HS-5 (cell line): ENCODE data around the gene MIXL1.
"Not testable (repeated sequence)": the region's sequence is repeated elsewhere in the genome, so short reads cannot be mapped to it uniquely, and the experiment has no call there.

Experiments used
- DNase-seq: peaks from one replicate; pipeline ENCODE4 v3.0.0-alpha.2; 2012; ENCODE audit warnings: low read depth

Gene MIXL1

DNA sequence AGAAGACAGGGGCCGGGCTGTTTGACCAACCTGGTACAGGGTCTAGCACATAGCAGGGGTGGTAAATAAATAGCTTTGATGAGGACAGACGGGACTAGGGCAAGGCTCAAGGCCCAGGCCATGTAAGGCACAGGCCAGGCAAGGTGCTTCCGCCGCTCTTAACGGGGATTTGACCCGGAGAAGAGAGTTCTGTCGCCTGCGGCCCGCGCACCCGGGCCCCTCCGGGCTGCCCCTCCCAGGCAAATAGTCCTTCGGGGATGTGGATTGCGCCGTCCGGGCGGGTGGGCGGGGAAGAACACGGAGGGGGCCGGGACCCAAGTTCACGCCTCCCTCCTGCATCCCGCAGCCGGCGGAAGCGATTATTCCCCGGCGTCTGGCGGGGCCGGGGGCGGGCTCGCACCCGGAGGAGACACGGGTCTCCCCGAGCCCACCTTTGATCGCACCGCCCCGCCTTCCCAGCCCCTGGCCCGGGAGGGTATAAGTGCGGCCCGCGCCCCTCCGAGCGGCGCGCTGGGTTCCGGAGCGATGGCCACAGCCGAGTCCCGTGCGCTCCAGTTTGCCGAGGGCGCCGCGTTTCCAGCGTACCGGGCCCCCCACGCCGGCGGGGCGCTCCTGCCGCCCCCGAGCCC is at the start of gene MIXL1:
TSS of gene MIXL1 (plus strand) at position 508 of the 629 bp plus-strand sequence. CDS start at position 526, 18 bp downstream.
- no peak for DNase-seq

DNA sequence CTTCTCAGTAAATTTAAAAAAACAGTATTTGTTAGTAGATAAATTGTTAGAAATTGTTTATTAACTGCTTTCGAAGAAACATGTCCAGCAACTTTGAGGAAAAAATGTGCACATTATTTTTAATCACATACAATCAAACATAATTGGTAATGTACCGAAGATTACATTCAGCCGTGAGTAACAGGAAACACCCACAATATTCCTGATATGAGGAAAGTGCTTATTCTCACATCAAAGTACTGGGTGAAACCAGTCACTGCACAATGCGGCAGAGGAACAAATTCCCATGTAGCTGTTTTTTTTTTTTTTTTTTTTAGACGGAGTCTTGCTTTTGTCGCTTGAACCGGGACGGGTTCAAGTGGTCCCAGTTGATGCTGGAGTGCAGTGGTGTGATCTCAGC is 46.6 kb upstream of the MIXL1 start:
- no peak for DNase-seq

DNA sequence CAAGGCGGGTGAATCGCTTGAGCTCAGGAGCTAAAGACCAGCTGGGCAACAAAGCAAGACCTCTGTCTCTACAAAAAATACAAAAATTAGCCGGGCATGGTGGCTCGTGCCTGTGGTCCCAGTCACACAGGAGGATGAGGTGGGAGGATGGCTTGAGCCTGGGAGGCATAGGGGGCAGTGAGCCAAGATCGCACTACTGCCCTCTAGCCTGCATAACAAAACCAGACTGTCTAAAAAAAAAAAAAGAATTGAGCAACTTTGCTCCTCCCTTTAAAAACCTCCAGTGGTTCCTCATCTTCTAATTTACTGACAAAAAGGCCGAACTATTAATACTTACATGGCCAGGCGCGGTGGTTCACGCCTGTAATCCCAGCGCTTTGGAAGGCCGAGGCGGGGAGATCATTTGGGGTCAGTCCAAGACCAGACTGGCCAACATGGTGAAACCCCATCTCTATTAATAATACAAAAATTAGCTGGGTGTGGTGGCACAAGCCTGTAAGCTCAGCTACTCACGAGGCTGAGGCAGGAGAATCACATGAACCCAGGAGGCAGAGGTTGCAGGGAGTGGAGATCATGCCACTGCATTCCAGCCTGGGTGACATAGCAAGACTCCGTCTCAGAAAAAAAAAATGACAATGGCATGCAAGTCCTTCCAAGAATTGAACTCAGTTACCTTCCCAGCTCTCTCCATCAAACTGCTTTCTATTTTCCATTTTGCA is 41.3 kb upstream of the MIXL1 start:
- no peak for DNase-seq

DNA sequence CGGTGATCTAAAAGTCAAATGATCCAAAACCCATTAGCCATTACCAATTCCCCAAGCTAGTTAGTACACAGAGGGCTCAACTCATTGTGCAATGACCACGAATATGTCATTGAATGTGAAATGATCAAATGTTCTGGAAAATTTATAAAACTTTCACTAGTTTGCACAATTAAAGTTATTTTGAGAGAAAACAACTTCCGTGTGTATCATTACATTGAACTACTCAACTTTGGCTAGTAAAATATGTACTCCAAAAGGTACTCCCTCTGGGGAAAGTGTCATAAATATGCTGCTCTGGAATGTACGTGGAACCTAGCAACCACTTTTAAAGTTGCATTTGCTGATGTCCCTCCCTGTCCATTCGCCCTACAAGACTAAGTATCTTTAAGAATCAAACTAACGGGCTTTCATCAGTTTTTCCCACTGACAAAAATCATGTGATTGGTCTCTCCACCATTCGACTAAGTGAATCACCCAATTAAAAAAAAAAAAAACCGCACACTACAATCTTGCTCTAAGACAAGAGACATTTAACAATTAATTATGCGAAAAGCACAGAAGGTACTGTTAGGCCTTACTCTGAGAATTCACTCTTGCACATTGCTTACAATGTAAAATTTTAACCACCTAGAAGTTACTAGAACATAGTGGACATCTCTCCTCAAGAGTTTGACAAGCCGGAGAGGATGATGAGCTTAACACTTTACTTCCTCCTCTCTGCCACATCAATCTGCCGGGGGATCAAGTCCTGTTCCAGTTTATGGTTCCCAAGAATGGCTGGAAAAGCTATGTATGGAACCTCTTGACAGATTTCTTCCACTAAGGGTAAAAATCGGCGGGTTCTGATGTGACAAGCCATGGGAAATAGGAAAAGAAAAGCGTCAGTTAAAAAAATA is 38.1 kb upstream of the MIXL1 start:
- DNase-seq, result peak; percentile 23

DNA sequence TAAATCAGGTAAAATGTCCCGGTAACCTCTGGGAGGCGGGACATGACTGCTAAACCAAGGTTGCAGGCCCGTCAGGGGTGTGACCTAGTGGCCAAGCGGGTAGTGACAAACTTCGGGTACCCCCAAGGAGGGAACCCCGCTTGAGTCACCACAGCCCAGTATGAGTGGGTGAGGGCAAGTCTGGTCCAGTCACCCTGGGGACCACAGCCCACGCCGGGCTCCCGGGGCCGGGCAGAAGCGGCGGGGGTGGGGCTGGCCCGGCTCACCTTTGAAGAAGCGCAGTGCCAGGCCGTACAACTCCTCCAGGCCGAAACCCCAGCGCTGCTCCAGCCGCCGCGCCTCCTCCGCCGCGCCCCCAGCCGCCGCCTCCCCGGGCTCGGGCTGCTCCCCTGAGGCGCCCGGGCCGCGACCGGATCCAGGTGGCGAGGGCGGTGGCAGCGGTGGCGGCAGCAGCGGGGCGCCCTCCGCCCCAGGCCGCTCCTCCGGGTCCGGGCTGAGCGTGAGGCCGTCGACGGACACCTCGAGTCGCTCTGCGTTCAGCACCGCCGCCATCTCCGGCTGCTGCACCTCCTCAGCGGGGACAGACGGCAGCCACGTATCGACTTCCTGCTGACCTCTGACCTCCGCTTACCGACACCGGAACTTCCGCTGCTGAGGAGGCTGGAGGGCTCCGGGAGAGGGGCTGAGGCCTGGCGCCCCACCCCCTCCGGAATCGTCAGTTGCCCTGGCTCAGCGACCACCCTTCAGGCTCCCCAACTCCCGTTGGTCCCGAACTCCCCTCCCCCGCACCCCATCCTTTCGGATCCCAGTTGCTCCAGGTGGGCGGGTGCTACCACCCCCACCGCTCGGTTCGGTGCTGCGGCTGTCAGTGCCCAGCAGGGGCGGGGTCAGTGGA is 37.1 kb upstream of the MIXL1 start, which contains the start of gene ACBD3:
TSS of gene ACBD3 (minus strand) at position 618 of the 895 bp plus-strand sequence. CDS start at position 552, 66 bp downstream.
- DNase-seq, result peak; percentile 53

DNA sequence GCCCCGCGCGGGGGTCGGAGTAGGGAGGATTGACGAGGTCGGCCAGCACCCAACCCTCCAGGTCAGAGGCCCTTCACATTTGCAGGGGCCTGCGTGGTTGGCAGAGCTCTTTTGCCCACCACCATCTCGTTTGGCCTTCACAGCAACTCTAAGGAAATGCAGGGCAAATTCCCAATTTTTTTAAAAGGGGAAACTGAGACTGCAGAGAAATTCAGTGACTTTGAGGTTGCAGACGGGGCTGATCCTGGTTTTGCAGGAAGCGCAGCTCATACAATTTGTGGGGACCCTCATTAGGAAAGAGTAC is 36.5 kb upstream of the MIXL1 start:
- no peak for DNase-seq

DNA sequence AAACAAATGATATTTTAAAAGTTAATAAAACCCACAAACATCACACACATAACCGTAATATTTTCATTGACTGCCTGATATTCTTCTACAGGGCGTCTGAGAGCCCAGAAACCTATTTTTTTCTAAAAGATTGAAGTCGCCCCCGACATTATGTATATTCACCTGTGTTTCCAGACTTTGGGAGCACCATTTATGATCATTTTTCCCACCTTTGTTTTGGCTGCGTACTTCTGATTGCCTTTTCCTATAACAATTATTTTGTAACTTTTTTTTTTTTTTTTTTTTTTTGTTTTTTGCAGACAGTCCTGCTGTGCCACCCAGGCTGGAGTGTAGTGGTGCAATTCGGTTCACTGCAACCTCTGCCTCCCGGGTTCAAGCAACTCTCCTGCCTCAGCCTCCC is 36.1 kb upstream of the MIXL1 start:
- no peak for DNase-seq

DNA sequence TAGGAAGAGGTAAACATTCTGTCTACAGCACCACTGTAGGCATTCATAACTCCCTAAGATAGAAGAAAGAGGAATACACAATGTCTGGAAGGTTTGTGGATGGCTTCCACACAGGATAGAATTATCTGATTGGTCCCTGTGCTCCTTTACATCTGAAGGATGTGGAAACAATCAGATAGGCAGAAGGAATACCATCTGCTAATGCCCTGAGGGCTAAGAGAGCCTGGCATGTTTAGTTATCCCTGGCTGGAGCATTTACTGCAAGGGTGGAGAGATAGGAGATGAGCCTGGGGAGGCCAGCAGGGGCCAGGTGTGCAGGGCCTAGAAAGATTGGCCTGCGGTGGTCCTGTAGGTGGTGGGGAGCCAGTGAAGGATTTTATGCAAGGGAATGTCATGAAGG is 28.3 kb upstream of the MIXL1 start:
- DNase-seq, result no peak

DNA sequence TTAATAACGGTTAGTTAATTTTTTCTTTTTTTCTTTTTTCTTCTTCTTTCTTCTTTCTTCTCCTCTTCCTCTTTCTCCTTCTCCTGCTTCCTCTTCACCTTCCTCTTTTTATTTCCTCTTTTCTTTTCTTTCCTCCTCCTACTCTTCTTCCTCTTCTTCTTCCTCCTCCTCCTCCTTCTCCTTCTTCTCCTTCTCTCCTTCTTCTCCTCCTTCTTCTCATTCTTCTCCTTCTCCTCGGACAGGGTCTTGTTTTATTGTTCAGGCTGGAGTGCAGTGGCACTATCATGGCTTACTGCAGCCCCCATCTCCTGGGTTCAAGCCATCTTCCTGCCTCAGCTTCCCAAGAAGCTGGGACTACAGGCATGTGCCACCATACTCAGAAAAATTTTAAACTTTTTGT is 23.5 kb upstream of the MIXL1 start:
- no peak for DNase-seq

DNA sequence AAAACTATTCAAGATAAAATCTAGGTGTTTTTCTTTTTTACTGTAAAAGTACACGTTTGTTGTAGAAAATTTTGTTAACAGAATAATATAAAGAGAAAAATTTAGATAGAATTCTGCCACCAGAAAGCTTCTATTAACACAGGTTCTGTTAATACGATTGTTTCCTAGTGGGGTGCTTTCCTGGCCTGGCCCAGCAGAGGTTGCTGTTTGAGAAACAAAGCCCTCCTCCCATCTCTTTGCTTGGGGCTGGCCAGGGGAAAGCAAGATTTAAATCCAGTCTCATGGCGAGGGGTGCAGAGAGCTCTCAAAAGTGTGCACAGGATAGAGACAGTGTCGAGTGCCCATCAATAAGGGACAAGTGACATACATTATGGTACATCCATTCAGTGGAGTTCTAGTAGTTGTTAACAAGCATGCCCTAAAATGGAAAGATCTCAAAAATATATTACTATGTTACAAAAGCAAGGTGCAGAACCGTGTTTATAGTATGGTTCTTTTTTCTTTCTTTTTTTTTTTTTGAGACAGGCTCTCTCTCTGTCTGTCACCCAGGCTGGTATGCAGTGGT is 22.4 kb upstream of the MIXL1 start:
- DNase-seq, result no peak

DNA sequence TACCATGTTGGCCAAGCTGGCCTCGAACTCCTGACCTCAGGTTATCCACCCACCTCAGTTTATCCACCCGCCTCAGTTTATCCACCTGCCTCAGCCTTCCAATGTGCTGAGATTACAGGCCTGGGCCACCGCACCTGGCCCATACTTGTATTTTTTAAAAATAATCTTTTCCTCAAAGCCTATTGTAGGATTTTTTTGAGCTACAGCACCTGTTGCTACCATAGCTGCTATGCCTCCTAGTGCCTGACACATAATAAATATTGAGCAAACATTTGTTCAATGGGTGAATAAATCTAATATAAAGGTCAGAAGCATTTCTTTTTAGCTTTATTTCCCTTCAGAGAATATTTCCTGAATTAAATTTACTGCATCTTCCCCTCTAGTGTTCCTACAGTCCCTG is 21.2 kb upstream of the MIXL1 start:
- no peak for DNase-seq

DNA sequence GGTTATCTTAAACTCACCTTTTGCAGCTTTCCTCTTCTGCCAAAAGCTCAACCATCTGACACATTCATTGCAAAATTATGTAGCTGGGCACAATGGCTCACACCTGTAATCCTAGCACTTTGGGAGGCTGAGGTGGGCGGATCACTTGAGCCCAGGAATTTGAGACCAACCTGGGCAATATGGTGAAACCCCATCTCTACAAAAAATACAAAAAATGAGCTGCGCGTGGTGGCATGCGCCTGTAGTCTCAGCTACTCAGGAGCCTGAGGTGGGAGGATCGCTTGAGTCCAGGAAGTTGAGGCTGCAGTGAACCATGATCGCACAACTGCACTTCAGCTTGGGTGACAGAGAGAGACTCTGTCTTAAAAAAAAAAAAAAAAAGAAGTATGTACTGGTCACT is 20.8 kb upstream of the MIXL1 start:
- DNase-seq, result not testable (repeated sequence)

DNA sequence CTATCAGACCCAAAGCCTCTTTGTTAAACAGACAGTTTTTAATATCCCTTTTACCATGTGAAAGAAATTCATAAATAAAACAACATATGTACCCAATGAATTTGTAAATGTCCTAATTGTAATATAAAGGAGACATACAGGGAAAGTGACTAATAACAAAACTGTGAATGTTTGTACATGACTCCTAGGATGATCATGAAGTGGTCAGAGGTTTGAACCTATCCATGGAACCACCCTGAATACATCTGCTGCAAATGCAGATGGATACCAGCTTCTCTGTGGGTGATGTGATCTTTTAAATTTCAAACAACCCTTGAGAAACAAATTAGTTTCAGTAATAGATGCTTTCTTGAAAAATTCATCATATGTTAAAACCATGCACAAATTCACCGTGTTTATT is 20.2 kb upstream of the MIXL1 start:
- no peak for DNase-seq

DNA sequence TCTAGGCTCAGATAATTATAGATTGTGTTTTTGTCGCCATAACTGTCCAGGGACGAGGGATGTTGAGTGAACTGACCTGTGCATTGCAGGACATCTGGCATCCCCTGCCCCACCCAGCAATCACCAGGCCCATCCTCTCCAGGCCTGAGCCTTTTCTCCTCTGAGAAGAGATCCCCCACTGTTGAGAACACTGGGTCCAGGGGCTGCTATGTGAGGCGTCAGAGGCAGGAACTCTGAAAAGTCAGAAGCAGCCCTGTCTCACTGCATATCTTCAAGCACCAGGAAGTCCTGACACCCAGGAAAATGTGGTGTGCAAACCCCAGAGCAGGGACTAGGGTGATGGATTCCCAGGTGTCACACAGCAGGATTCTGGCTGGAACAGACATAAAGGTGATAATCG is 19.8 kb upstream of the MIXL1 start:
- DNase-seq, result no peak

DNA sequence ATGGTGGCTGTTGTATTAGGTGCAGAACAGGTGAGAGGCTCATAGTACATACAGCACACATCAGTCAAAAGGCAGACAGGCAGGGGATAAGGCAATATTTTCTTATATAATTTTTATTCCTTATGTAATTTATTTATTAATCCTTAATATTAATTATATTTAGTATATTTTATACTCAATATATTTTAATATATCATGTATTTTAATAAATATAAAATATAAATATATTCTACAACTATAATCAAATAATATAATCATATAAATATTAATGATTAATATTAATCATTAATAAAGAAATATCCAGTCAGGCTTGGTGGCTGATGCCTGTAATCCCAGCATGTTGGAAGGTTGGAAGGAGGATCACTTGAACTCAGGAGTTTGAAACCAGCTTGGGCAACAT is 19.3 kb upstream of the MIXL1 start:
- no peak for DNase-seq

DNA sequence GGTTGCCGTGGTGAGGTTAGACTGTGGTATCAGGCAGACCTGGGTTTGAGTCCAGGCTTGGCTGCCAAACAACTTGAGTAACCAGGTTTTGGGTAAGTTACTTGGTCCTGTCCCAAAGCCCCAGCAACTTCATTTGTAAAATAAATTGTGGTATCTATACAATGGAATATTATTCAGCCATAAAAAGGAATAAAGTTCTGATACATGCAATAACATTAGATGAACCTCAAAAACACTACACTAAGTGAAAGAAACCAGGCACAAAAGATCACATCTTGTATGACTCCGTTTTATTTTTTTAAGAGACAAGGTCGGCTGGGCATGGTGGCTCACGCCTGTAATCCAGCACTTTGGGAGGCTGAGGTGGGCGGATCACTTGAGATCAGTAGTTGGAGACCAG is 16.4 kb upstream of the MIXL1 start:
- no peak for DNase-seq

DNA sequence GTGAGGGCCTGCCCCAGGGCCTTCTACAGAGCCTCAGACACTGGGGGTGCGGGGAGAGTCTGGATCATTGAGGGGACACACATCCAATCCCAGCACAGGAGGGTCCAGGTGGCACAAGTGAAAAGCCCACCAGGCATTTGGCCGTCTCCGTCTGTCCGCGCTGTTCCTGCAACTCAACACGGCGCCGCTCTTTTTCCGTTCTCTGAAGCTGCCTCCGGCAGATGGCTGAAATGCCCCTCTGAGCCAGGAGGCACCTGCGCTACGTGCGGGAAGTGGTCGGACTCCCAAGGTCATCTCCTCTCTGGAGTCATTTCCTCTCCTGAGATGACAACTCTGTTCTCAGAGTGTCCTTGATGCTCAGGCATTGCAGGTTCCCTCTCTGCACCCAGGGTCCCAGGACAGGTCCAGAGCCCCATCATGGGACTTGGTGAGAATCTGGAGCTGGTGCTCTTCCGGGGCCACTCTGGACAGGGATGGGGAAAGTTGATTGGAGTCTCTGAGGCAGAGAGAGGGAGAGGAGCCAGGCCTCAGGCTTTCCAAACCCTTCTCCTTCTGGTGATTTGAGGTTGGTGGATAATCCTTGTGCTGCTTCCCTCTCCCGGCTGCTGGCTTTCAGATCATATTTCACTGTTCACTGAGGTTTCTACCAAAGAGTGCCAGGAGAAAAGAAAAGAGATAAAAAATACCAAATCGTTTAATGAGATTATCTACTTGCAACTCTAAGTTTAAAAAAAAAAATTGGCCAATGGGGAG is 14.0 kb upstream of the MIXL1 start:
- DNase-seq, result no peak

DNA sequence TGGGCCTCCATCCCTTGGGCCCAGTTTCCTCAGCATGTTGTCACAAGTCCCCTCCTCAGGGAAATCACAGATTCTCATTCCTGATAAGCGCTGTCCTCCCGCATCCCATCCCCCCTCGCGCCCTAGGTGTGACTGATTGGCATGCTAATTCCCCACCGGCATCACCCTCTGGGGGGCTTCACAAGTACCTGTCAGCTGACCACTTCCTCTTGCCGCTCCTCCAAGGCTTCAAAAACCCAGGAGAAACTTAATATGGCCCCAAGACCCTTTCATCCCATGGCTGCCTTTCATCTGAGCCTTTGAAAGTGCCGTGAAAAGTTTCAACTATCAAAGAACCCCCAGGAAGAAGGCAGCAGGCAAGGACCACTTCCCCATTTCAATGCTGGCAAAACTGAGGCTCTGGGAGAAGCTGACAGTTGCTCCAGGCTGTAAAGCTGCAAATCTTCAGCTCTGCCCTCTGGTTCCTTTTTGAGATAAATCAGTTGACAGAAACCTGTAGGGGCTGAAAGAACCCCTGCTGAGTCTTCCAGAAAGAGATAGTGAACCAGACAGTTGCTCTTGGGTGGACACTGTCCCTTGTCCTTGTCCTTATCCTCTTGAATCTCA is 12.8 kb upstream of the MIXL1 start:
- DNase-seq, result no peak

DNA sequence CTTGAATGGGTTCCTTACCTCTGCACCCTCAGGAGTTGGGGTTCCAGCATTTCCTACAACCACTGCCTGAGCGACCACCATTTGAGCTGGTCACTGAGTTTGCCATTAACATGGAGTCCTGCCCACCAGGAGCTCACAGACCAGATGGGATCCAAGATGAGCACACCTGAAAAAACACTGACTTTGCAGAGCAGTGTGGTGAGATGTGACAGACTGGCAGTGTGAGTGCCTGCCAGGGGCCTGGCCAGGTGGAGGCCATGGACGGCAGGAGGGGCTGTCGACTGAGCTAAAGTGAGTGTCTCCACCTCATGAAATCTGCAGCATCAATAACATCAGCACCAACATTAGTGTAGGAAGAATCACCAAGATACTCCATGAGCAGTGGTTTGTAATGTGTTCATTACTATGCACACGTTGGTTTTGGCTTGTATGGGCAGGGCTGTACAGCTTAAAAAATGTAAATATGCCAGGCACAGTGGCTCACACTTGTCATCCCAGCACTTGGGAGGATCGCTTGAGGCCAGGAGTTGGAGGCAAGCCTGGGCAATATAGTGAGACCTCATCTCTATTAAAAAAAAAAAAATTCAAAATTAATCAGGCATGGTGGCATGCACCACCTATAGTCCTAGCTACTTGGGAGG is 12.2 kb upstream of the MIXL1 start:
- DNase-seq, result no peak

DNA sequence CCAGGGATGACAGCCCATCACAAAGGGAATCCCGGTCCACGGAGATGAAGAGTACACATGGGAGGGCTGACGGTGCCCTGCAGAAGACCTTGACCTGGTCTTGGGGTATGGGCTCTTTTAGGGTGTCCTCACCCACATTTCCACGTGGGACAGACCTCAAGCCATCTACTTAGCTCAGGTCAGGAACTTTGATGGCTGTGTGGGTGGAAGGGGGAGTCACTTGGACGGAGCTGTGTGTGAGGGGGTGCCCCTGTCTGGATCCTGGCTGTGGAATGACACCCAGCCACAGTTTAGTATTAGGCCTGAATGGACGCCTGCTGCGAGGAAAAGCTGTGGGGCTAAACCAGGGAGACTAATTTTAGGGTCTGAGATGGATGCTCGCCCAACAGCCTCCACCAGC is 10.9 kb upstream of the MIXL1 start:
- DNase-seq, result no peak
